Pancreas (tissue), 10 donors: ENCODE data around the gene SGPL1. TPM values are rescaled to one million over a fixed set of nuclear protein-coding genes. Genes with fewer than 3 reads are reported as not detected.

Experiments used
- ATAC-seq, 4 donors: fragments of 200-7000 bp; cut with Tn5 transposase; one replicate each; pipeline versions ENCODE4 v1.8.0 to v1.9.1; 2020; ENCODE audit warnings: mild to moderate bottlenecking in 4 of 4, moderate library complexity in 4 of 4
- DNase-seq, 6 donors: peaks; one replicate each; pipeline ENCODE4 v3.0.0-alpha.2; 2020
- FAIRE-seq: peaks from 2 replicates; lab custom pipeline; 2012; peaks lifted over from hg19 to GRCh38; lab: Jason Lieb, UNC
- H3K27ac ChIP-seq, 4 donors: fragments of 200-600 bp; sonication (generic); 1 replicate in 3 of 4; 2 replicates in 1 of 4; pipeline versions ENCODE4 v1.5.0 to v1.8.0; 2020
- H3K27me3 ChIP-seq, 4 donors: fragments of 200-600 bp; one replicate each; pipeline ENCODE4 v1.8.0; 2021
- H3K36me3 ChIP-seq, 3 donors: fragments of 200-600 bp; sonication (generic) in 1 of 3; one replicate each; pipeline versions ENCODE4 v1.5.0 to v1.8.0; 2020 to 2021
- H3K4me1 ChIP-seq, 3 donors: fragments of 200-600 bp; one replicate each; pipeline ENCODE4 v1.8.0; 2021
- H3K4me3 ChIP-seq, 4 donors: fragments of 200-600 bp; sonication (generic) in 2 of 4; one replicate each; pipeline versions ENCODE4 v1.5.0 to v1.8.0; 2020 to 2021
- H3K9me3 ChIP-seq, 4 donors: fragments of 200-600 bp; one replicate each; pipeline ENCODE4 v1.8.0; 2021
- CTCF ChIP-seq, 4 donors: fragments of 200-600 bp; sonication (generic) in 3 of 4; IDR thresholded peaks; one replicate each; pipeline versions ENCODE4 v1.5.0 to v1.8.0; 2021; ENCODE audit warnings: antibody characterized with exemption in 4 of 4
- WGBS, 2 donors: extraction: QIAGEN DNeasy Blood & Tissue Kit; methylation state at CpG; one replicate each; pipeline ENCODE4 v1.1.7; 2013; 5-methylcytosine and 5-hydroxymethylcytosine counted together
- intact Hi-C, 3 donors: fragments of 100-400 bp; cut with DNase I; formaldehyde crosslinking; loops; one replicate each; pipeline versions ENCODE4 v1.11.1 to v1.14.2; 2022
- polyA plus RNA-seq, 2 donors: library from polyadenylated mRNA; stranded (reverse); fragments of 200-250 nt; gene quantifications; one replicate each; pipeline ENCODE4 v1.2.3, GENCODE V29; 2013
- total RNA-seq, 6 donors: library from RNA; stranded (reverse); fragmentation: NEBNext Ultra II Directional in 4 of 6; extraction: Animal tissue kit (Norgen Biotek cat#: 25700) in 4 of 6; gene quantifications; one replicate each; pipeline versions ENCODE4 v1.2.1 to v1.2.4, GENCODE V29; 2021 to 2023
- donor health status: healthy with polysubstance abuse.
- donor health status: DM: no; HTN: no; CAD: no; lungs with moderate emphysema.
- donor health status: DM: no; HTN: no; CAD: no.
- donor health status: control.
- donor health status: control.
- donor health status: Bipolar disorder and iron deficiency.
- donor health status: DM: yes; HTN: yes; CAD: no.
- donor health status: DM: no; HTN: no; CAD: no.
- donor health status: DM: no; HTN: no; CAD: no.
- donor health status: DM: yes; HTN: yes; CAD: no.

The SGPL1 gene
- total and polyA plus RNA-seq, 8 donors: 12.0 to 55.8 (median 30.1) TPM

GRCh38 chr10:70838270-70838805 lies 22.6 kb downstream of the SGPL1 start:
- H3K4me3 ChIP-seq: no peak overlapping the region
- no peak for FAIRE-seq
- H3K36me3 ChIP-seq: no peaks in the 10 kb centered on the region
- H3K27ac ChIP-seq: no peak overlapping the region
- ATAC-seq: peak in 1 of 4 donors; percentile 10
- intact Hi-C loops: no loop called here
- no peaks in the 10 kb centered on the region for H3K27me3 ChIP-seq
- no peaks in the 10 kb centered on the region for H3K9me3 ChIP-seq
- H3K4me1 ChIP-seq: peaks cover 3 to 17% (median 10%) of the 10 kb centered on the region in 3 donors
- no peak for TF ChIP-seq CTCF (IDR thresholded peaks at IDR 0.05)
- WGBS, 2 donors: 77 to 88% methylated on average over 4 of the region's 4 CpGs
- DNase-seq: no peak

DNA sequence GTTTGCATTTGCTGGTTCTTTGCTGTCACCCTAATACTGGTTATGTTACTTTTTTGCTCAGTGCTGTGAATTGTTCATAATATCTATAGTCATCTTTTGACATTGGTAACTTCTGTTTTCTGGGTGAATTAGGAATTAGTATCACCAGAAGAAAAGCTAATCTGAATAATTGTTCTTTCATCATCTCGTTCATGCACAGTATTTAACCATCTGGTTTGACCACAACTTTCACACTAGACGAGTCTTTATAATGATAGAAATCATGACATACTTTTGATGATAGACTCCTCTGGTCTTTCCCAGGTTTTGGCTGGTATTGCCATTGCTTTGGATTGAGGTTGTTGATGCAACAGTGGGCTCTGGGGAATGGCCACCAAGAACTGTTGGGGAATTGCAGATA lies 25.1 kb downstream of the SGPL1 start:
- H3K4me3 ChIP-seq: no peak overlapping the region
- H3K36me3 ChIP-seq: peaks cover 0 to 10% (median 0%) of the 10 kb centered on the region in 3 donors
- intact Hi-C loops: no loop called here
- TF ChIP-seq CTCF (IDR thresholded peaks at IDR 0.05): no peak
- no peak for DNase-seq
- no peak for ATAC-seq
- FAIRE-seq: no peak
- H3K27ac ChIP-seq: no peak overlapping the region
- 76 to 87% methylated on average over 2 of the region's 2 CpGs for WGBS, 2 donors
- H3K4me1 ChIP-seq: peaks cover 12 to 17% (median 17%) of the 10 kb centered on the region in 3 donors
- no peaks in the 10 kb centered on the region for H3K9me3 ChIP-seq
- no peaks in the 10 kb centered on the region for H3K27me3 ChIP-seq

DNA sequence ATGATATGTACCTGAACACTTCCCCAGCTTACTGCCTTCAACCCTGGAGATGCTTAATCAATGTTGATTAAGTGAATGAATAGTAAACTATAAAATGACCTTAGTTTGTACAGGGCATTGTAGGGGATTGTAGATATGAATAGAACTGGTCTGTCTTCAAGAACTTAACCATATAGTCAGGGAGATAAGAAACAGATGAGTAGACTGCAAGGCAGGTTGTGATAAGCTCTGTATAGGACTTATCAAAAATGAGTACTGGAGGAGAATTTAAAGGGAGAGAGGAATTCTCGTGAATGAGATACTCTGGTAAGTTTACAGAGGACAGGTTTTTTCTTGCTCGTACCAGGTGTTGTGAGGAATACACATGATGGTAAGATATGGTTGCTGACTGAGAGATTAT lies 27.6 kb downstream of the SGPL1 start:
- Histone ChIP-seq H3K4me3 (no peak overlapping the region), H3K9me3 (no peaks in the 10 kb centered on the region), H3K27ac (no peak overlapping the region), H3K4me1 (peaks cover 9 to 12% (median 9%) of the 10 kb centered on the region in 3 donors), H3K27me3 (no peaks in the 10 kb centered on the region), H3K36me3 (peaks cover 0 to 10% (median 0%) of the 10 kb centered on the region in 3 donors)
- intact Hi-C loops: no loop called here
- FAIRE-seq (no peak), DNase-seq (no peak), ATAC-seq (peak in 1 of 4 donors; percentile 12)
- TF ChIP-seq CTCF (IDR thresholded peaks at IDR 0.05): no peak
- WGBS, 2 donors: 39 to 42% methylated on average over 2 of the region's 2 CpGs

DNA sequence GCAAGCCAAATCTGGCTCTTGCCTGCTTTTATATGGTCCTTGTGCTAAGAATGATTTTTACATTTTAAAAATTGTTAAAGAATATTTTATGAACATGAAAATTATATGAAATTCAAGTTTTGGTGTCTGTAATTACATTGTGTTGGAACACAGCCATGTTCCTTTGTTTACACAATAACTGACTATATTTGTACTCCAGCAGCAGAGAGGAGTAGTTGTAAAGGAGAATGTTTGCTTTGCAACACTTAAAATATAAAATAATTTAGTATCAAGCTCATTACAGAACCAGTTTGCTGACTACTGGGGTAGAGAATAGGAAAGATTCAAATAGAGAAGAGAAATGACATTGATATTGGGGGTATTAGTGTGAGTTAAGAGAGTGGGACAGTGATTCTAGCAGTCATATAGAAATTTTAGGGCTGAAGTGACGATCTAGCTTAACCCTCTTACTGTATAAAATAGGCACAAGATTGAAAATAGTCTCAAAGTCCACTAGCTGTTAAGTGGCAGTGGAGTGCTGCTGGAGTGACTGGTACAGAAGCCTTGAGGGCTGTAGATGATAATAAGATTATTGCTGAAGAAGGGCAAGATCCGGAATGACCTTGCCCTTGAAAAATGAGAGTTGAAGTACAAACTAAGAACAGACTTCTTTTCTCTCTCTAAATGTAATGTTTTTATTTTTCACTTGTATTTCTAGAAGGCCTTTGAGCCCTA lies 28.2 kb downstream of the SGPL1 start:
- TF ChIP-seq CTCF (IDR thresholded peaks at IDR 0.05): no peak
- ATAC-seq (no peak), DNase-seq (no peak), FAIRE-seq (no peak)
- intact Hi-C loops: no loop called here
- Histone ChIP-seq H3K4me3 (no peak overlapping the region), H3K36me3 (peaks cover 0 to 10% (median 0%) of the 10 kb centered on the region in 3 donors), H3K27me3 (no peaks in the 10 kb centered on the region), H3K4me1 (peaks cover 9 to 14% (median 9%) of the 10 kb centered on the region in 3 donors), H3K27ac (no peak overlapping the region), H3K9me3 (no peaks in the 10 kb centered on the region)
- WGBS, 2 donors: 53 to 59% methylated on average over 2 of the region's 2 CpGs

DNA sequence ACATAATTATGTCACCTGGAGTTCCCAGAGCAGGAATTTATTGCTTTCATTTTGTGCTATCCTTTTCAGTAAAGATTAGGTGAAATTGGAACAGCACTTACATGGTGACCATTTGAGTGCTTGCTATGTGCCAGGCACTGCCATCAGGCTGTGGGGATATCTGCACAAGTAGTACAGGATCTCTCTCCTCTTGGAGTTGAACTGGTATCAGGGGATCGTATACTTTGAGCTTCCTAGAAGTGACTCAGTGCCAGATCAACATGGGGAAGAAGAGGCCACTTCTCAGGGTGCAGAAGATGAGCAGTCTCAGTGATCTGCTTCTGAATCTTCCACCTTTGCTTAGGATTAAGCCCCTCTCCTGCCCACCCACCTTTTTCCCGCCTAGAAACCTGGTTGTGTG lies 29.5 kb downstream of the SGPL1 start:
- Histone ChIP-seq H3K4me3 (no peak overlapping the region), H3K4me1 (peaks cover 9 to 27% (median 9%) of the 10 kb centered on the region in 3 donors), H3K27ac (no peak overlapping the region), H3K36me3 (peaks cover 0 to 10% (median 0%) of the 10 kb centered on the region in 3 donors), H3K9me3 (no peaks in the 10 kb centered on the region), H3K27me3 (no peaks in the 10 kb centered on the region)
- FAIRE-seq (no peak), ATAC-seq (no peak), DNase-seq (no peak)
- 72 to 87% methylated on average over 2 of the region's 2 CpGs for WGBS, 2 donors
- intact Hi-C loops: no loop called here
- TF ChIP-seq CTCF (IDR thresholded peaks at IDR 0.05): no peak
